Left hindlimb (tissue), 1 donor: ENCODE data around the gene SPOP.
A peak's percentile ranks its signal among the peaks of the same experiment; 100 is the strongest.
"Not testable (repeated sequence)": the region's sequence is repeated elsewhere in the genome, so short reads cannot be mapped to it uniquely, and the experiment has no call there.

Source experiments
- DNase-seq: peaks from one replicate; pipeline ENCODE4 v3.0.0-alpha.2; 2018

Gene SPOP

DNA sequence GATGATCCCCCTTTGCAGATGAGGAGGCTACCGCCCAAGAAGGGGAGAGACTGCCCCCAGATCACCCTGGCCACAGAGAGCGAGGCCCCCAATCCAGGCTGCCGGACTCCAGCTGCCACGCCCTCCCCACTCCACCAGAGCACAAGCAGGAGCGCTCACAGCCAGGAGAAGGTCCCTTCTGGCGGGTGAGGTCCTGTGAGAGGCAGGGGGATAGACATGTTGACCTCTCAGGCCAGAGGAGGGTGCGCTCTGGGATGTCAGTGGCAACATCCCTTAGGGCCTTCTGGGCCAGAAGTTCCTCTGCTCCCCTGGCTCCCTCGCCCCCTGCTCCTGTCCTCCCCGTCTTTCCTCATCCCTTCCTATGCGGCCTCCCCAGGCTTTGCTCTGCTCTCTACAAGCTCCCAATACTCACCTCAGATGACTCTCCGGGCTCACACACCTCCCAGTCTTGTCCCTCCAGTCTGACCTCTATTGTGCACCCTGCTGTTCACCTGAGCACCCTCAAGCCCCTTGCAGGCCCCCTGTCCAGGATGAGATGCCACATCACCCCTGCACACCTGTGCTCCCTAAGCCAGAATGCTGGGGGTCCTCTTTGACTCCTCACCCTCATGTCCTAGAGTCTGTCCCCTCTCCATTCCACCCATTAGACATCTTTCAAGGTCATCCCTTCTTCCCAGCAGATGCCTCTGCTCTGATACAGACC is 107.2 kb downstream of the SPOP start:
- DNase-seq, result no peak

- DNase-seq, result not testable (repeated sequence)
Measured at GRCh38 chr17:49568695-49569047, 109.2 kb downstream of the SPOP start.

GRCh38 chr17:49567871-49568694 is 109.8 kb downstream of the SPOP start:
- DNase-seq, result peak; percentile 89

- peak; percentile 25 for DNase-seq
Measured at GRCh38 chr17:49567104-49567521, 110.8 kb downstream of the SPOP start.

DNA sequence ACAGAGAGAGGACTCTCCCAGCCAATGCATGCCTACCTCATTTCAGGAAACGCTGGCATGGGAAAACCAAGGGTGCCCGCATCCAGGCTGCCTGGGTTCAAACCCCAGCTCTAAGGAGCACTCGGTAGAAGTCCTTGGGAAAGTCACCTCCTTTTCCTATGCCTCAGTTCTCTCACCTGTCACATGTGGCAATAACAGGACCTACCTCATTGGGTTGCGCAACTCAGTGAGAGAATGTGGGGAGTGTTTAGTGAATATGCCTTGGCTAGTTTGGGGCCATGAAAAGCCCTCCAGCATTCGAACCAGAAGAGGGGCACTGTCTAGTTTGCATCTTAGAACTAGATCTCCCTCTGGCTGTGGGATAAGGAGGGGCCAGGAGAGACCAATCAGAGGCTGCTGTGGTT is 111.2 kb downstream of the SPOP start:
- DNase-seq, result peak; percentile 18

GRCh38 chr17:49565948-49566491 is 111.9 kb downstream of the SPOP start:
- DNase-seq, result peak; percentile 42

DNA sequence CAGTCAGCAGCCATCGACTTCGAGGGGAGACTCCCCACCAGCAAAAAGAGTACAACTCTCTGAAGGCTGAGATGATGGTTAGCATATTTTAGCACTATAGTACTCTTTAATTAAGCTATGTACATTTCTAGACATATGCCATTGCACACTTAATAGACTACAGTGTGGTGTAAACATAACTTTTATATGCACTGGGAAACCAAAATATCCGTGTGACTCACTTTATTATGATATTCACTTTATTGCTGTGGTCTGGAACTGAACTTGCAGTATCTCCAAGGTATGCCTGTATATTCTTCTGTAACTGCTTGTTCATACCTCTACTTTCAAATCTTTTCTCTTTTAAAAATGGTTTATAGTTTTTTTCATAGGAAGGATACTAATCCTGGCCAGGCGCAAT is 113.3 kb downstream of the SPOP start:
- DNase-seq, result no peak

DNA sequence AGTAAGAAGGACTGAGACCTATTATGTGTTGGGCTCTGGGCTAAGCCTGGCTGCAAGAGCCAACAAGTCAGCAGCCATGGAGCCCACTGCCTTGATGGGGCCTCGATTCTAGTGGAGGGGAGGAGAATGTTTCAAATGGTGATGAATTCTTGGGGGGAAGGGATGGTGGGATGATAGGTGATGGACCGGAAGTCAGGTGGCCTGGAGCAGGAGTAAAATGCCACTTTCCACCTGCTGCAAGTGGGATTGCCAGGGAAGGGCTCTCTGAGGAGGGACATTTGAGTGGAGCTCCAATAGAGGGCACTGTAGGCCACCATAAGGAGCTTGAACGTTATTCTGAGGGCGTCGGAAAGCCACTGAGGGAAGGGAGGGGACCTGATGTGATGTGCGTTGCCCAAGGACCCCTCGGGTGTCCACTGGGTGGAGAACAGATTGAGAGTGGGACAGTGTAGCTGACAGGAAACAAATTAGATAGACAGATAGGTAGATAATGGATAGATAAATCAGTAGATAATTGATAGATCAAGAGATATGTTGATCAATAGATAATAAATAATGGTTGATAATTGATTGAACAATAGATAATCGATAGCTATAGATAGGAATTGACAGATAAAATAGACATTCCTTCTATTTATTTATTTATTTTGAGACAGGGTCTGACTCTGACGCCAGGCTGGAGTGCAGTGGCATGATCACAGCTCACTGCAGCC is 120.4 kb downstream of the SPOP start:
- peak; percentile 43 for DNase-seq

GRCh38 chr17:49556223-49556943 is 121.5 kb downstream of the SPOP start:
- DNase-seq, result peak; percentile 89

GRCh38 chr17:49555495-49556222 is 122.2 kb downstream of the SPOP start:
- peak; percentile 54 for DNase-seq

DNA sequence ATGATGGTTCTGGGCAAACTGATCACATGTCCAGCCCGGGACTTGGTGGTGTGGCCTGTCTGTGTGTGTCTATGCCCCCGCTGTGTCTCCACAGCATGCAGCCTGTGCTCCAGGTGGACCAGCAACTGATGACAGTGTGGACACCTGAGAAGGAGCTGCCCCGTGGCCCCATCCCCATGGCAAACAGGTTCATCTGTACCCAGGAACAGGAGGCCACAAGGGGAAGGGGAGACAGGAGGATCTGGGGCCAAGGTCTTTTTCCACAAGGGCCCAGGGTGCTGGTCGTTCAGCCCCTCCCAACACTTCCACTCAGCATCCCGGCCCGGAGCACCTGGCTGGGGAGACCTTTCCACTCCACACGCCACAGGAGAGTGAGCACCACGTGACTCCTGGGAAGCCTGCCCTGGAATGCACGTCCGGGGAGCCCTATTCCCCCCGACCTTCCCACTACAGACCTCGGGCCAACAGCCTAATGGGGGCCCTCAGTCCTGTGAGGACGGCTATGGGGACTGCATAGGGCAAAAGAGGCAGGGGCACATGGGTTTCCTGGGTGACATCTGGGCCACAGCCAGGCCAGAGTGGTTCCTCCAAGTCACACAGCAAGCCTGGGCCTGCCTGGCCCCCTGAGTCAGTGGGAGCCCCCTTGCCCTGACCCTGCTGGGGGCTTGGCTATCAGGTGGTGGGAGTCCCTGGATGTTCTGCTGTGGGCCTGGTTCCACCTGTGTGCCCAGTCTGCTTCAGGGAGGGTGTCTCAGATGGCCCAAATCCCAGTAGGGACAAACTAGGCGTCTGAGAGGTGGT is 123.0 kb downstream of the SPOP start:
- DNase-seq, result peak; percentile 40

GRCh38 chr17:49553676-49554335 is 124.1 kb downstream of the SPOP start:
- DNase-seq, result no peak

GRCh38 chr17:49552070-49552751 is 125.7 kb downstream of the SPOP start:
- DNase-seq, result peak; percentile 74

DNA sequence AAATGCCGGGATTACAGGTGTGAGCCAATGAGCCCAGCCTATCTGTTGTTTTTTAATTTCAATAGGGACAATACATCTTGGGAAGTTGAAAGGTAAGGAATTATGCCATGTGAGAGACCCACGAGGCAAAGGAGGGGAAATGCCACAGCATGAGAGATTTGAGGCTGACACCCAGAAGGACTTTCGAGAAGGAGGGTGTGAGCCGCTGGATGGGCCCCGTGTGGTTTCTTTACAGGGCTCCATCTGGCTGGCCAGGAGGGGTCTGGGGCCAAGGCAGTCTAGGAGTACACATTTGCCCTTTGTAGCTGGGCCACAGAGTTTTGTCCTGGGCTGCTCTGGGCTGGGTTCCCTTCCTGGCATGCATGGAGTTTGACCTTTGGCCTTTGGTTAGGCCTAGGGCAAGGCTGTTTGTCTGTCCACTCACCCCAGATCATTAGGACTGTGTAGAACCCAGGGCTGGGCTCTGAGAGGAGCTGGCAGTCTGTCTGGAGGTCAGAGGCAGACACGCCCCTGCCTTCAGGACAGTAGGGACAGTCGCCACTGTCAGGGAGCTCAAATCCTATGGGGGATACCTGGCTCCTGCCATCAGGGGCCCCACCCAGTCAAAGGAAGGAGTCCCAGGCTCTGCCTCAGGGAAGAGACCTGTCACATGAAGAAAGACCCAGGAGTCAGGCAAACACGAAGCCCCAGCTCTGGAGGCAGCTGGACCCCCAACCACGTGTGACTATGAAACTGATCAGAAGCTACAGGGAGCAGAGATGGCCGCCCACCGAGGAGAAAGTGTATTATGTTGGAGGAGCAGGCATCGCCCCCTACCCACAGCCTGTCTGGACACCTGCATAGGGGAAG is 126.5 kb downstream of the SPOP start:
- DNase-seq, result peak; percentile 17

DNA sequence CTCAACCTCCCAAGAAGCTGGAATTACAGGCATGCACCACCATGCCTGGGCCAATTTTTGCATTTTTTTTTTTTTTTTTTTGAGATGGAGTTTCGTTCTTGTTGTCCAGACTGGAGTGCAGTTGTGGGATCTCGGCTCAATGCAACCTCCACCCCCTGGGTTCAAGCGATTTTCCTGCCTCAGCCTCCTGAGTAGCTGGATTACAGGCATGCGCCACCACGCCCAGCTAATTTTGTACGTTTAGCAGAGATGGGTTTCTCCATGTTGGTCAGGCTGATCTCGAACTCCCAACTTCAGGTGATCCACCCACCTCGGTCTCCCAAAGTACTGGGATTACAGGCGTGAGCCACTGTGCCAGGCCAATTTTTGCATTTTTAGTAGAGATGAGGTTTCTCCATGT is 127.1 kb downstream of the SPOP start:
- not testable (repeated sequence) for DNase-seq

GRCh38 chr17:49549691-49550678 is 127.9 kb downstream of the SPOP start:
- no peak for DNase-seq

- DNase-seq, result no peak
Measured at GRCh38 chr17:49549311-49549605, 128.6 kb downstream of the SPOP start.
